A673 (cell line): Measurements from ENCODE around the gene KRT37.

Source experiments
- CTCF ChIP-seq: fragments of 300-800, 200-600 bp; sonication (generic); conservative IDR thresholded peaks from 2 replicates; pipeline ENCODE4 v1.5.1; 2017; ENCODE audit warnings: low read depth, mild to moderate bottlenecking, antibody characterized with exemption, low read length, moderate library complexity, mixed read lengths
- EZH2 ChIP-seq: fragments of 200-600 bp; sonication (generic); IDR thresholded peaks from 2 replicates; pipeline ENCODE4 v1.6.1; 2017; ENCODE audit warnings: borderline replicate concordance, low read depth, mild to moderate bottlenecking, mixed read lengths, antibody characterized with exemption, low read length; ENCODE audit not compliant: poor library complexity, severe bottlenecking

- TF ChIP-seq CTCF (no peak), EZH2 (no peak)
Measured at GRCh38 chr17:41452281-41452680, 27.9 kb upstream of the KRT37 start.
